Breast epithelium (tissue), 4 donors: ENCODE measurements around the gene RNF10. TPM values are rescaled to one million over a fixed set of nuclear protein-coding genes. Genes with fewer than 3 reads are reported as not detected.
"Not testable (repeated sequence)": the region's sequence is repeated elsewhere in the genome, so short reads cannot be mapped to it uniquely, and the experiment has no call there.

Experiments used
- DNase-seq, 2 donors: peaks; one replicate each; pipeline ENCODE4 v3.0.0-alpha.2; 2019; ENCODE audit warnings: low spot score in 2 of 2
- H3K27ac ChIP-seq, 2 donors: fragments of 200-600 bp; sonication (generic) in 1 of 2; one replicate each; pipeline ENCODE4 v1.5.1; 2016 to 2019; ENCODE audit warnings: mild to moderate bottlenecking in 1 of 2
- H3K27me3 ChIP-seq, 2 donors: fragments of 200-600 bp; sonication (generic) in 1 of 2; one replicate each; pipeline versions ENCODE4 v1.5.1 to v1.6.0; 2017 to 2019; ENCODE audit warnings: control low read depth in 1 of 2, mild to moderate bottlenecking in 1 of 2
- H3K36me3 ChIP-seq: fragments of 200-600 bp; one replicate; pipeline ENCODE4 v1.5.1; 2019
- H3K4me1 ChIP-seq, 2 donors: fragments of 200-600 bp; sonication (generic); one replicate each; pipeline ENCODE4 v1.5.1; 2016 to 2019; ENCODE audit warnings: control low read depth in 1 of 2
- H3K4me3 ChIP-seq, 3 donors: fragments of 200-600 bp; sonication (generic); 1 replicate in 2 of 3; 2 replicates in 1 of 3; pipeline ENCODE4 v1.5.1; 2016 to 2019; ENCODE audit warnings: mild to moderate bottlenecking in 3 of 3, moderate library complexity in 2 of 3
- H3K9me3 ChIP-seq, 2 donors: fragments of 200-600 bp; sonication (generic) in 1 of 2; one replicate each; pipeline ENCODE4 v1.5.1; 2016 to 2019; ENCODE audit warnings: control low read depth in 1 of 2
- CTCF ChIP-seq, 3 donors: fragments of 450-650 bp; IDR thresholded peaks; one replicate each; pipeline ENCODE4 v1.5.1; 2016 to 2017; ENCODE audit warnings: antibody characterized with exemption in 3 of 3, mild to moderate bottlenecking in 3 of 3, moderate library complexity in 3 of 3
- POLR2A ChIP-seq: fragments of 450-650 bp; IDR thresholded peaks from one replicate; pipeline ENCODE4 v1.6.1; 2016; ENCODE audit warnings: antibody characterized with exemption, mild to moderate bottlenecking, moderate library complexity
- POLR2AphosphoS5 ChIP-seq, 3 donors: sonication (generic); formaldehyde crosslinking; IDR thresholded peaks; one replicate each; pipeline ENCODE4 v1.6.1; 2017; ENCODE audit warnings: antibody characterized with exemption in 3 of 3
- intact Hi-C: fragments of 100-400 bp; cut with DNase I; formaldehyde crosslinking; loops from one replicate; pipeline ENCODE4 v1.15.1; 2023; ENCODE audit warnings: low total_unique reads
- total RNA-seq, 3 donors: library from RNA; depleted of rRNA; stranded (reverse); fragments of >200 nt; gene quantifications; one replicate each; pipeline ENCODE4 v1.1.0, GENCODE V29; 2016

RNF10 gene
- total RNA-seq, 3 donors from 2014 or later = 112 to 164 (median 149) TPM

- intact Hi-C loops = no loop called here
- DNase-seq = no peak
- Histone ChIP-seq H3K36me3 (no peaks in the 10 kb centered on the region), H3K9me3 (no peaks in the 10 kb centered on the region), H3K4me1 (no peaks in the 10 kb centered on the region), H3K4me3 (no peak overlapping the region), H3K27ac (no peak overlapping the region), H3K27me3 (peaks cover 0 to 8% of the 10 kb centered on the region in 2 donors)
- no peak for TF ChIP-seq POLR2AphosphoS5 (IDR thresholded peaks at IDR 0.05)
- TF ChIP-seq CTCF (IDR thresholded peaks at IDR 0.05) = no peak
Observed at GRCh38 chr12:120597861-120598260, 63.7 kb downstream of the RNF10 start.

GRCh38 chr12:120598674-120599463 lies 64.7 kb downstream of the RNF10 start:
- TF ChIP-seq POLR2A (no peak), POLR2AphosphoS5 (IDR thresholded peaks at IDR 0.05) (no peak), CTCF (IDR thresholded peaks at IDR 0.05) (no peak)
- no peak for DNase-seq
- no peaks in the 10 kb centered on the region for H3K36me3 ChIP-seq
- no peak overlapping the region for H3K27ac ChIP-seq
- H3K9me3 ChIP-seq = no peaks in the 10 kb centered on the region
- intact Hi-C loops = no loop called here
- H3K4me1 ChIP-seq = no peaks in the 10 kb centered on the region
- H3K27me3 ChIP-seq = peaks cover 0 to 8% of the 10 kb centered on the region in 2 donors
- H3K4me3 ChIP-seq = no peak overlapping the region

GRCh38 chr12:120599672-120600552 lies 65.8 kb downstream of the RNF10 start:
- intact Hi-C loops = no loop called here
- no peaks in the 10 kb centered on the region for H3K4me1 ChIP-seq
- no peak overlapping the region for H3K27ac ChIP-seq
- H3K36me3 ChIP-seq = no peaks in the 10 kb centered on the region
- no peaks in the 10 kb centered on the region for H3K9me3 ChIP-seq
- TF ChIP-seq POLR2A (no peak), POLR2AphosphoS5 (IDR thresholded peaks at IDR 0.05) (no peak), CTCF (IDR thresholded peaks at IDR 0.05) (no peak)
- H3K4me3 ChIP-seq = no peak overlapping the region
- H3K27me3 ChIP-seq = peaks cover 0 to 8% of the 10 kb centered on the region in 2 donors
- no peak for DNase-seq

- H3K9me3 ChIP-seq, H3K27me3 ChIP-seq, DNase-seq, H3K4me3 ChIP-seq, H3K36me3 ChIP-seq, intact Hi-C loops, H3K4me1 ChIP-seq, H3K27ac ChIP-seq: not testable (repeated sequence)
Observed at GRCh38 chr12:120602416-120602815, 68.3 kb downstream of the RNF10 start.

- no peaks in the 10 kb centered on the region for H3K27me3 ChIP-seq
- DNase-seq = no peak
- H3K4me3 ChIP-seq = no peak overlapping the region
- no peaks in the 10 kb centered on the region for H3K36me3 ChIP-seq
- H3K4me1 ChIP-seq = no peaks in the 10 kb centered on the region
- intact Hi-C loops = no loop called here
- H3K9me3 ChIP-seq = no peaks in the 10 kb centered on the region
- no peak overlapping the region for H3K27ac ChIP-seq
- no peak for TF ChIP-seq POLR2A
Observed at GRCh38 chr12:120610560-120610959, 76.4 kb downstream of the RNF10 start.

GRCh38 chr12:120611534-120611933 lies 77.4 kb downstream of the RNF10 start:
- H3K27ac ChIP-seq, H3K9me3 ChIP-seq, DNase-seq, H3K36me3 ChIP-seq, H3K4me3 ChIP-seq, H3K27me3 ChIP-seq, intact Hi-C loops, H3K4me1 ChIP-seq: not testable (repeated sequence)
